ENCODE measurements around the gene ROM1.
"Not testable (repeated sequence)": the region's sequence is repeated elsewhere in the genome, so short reads cannot be mapped to it uniquely, and the experiment has no call there.

DNA sequence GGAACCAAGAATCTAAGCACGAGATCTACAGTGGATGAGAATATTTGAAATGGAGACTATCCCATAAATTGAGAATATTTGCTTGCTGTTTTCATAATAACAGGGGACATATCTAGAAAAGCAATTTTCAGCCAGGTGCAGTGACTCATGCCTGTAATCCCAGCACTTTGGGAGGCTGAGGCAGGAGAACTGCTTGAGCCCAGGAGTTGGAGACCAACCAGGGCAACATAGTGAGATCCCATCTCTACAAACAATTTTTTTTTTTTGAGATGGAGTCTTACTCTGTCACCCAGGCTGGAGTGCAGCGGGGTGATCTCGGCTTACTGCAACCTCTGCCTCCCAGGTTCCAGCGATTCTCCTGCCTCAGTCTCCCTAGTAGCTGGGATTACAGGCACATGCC lies 31.3 kb upstream of the ROM1 start:
- not testable (repeated sequence) for TF ChIP-seq CTCF, POLR2A (IDR thresholded peaks at IDR 0.05)

Measured in prostate gland (tissue), 2 donors.